HG03342 (cell line): ENCODE data around the gene ITPRIPL1.

Experiments
- ATAC-seq: cut with Tn5 transposase; IDR thresholded peaks from one replicate; pipeline ENCODE4 v1.9.1; 2021; ENCODE audit warnings: mild to moderate bottlenecking, moderate library complexity; ENCODE audit not compliant: unreplicated experiment

ITPRIPL1 gene

GRCh38 chr2:96353606-96354101, 28.5 kb downstream of the ITPRIPL1 start:
- no peak for ATAC-seq

GRCh38 chr2:96354492-96354891, 29.4 kb downstream of the ITPRIPL1 start:
- ATAC-seq = no peak

GRCh38 chr2:96356889-96357288, 31.8 kb downstream of the ITPRIPL1 start:
- ATAC-seq = no peak

GRCh38 chr2:96359310-96359709, 34.2 kb downstream of the ITPRIPL1 start:
- ATAC-seq = no peak

- ATAC-seq = no peak
Measured at GRCh38 chr2:96359866-96360265, 34.7 kb downstream of the ITPRIPL1 start.

- ATAC-seq = no peak
Measured at GRCh38 chr2:96361751-96362150, 36.6 kb downstream of the ITPRIPL1 start.

- no peak for ATAC-seq
Measured at GRCh38 chr2:96369186-96369585, 44.1 kb downstream of the ITPRIPL1 start.

- no peak for ATAC-seq
Measured at GRCh38 chr2:96374211-96374951, 49.3 kb downstream of the ITPRIPL1 start.
